ENCODE data around the gene LIMK1. TPM values are rescaled to one million over a fixed set of nuclear protein-coding genes. Genes with fewer than 3 reads are reported as not detected.
A peak's percentile ranks its signal among the peaks of the same experiment; 100 is the strongest.
"Not testable (repeated sequence)": the region's sequence is repeated elsewhere in the genome, so short reads cannot be mapped to it uniquely, and the experiment has no call there.

The LIMK1 gene
- total RNA-seq, 1 donor from 2014 or later, result 178 TPM

DNA sequence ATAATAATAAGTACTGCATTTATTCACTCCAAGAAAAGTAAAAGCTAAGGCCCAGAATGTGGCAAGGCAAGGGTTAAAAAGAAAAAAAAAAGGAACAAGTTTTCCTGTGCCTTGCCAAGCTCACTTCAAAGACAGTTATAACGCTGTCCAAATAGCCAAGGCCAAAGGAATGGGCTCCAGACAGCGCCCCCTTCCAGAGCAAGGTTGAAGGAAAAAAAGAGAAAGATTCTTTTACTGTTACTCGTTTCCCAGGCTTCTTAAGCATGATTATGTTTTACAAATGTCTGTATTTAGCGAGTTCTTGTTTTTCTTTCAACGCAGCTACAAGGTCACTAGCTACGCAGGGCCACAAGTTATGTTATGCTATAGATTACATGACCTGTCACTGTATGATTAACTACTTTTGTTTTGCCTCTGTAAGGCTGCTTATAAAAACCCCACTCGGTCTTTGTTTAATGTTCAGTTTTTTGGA, 81.4 kb downstream of the LIMK1 start:
- Mint-ChIP-seq H3K4me3 (ENCODE audit: unreplicated experiment) (no peak overlapping the region), H3K9me3 (ENCODE audit: unreplicated experiment) (no peaks in the 10 kb centered on the region), H3K4me1 (ENCODE audit: low read depth, unreplicated experiment) (no peaks in the 10 kb centered on the region), H3K27ac (ENCODE audit: unreplicated experiment) (no peak overlapping the region), H3K36me3 (ENCODE audit: unreplicated experiment) (peaks cover 5% of the 10 kb centered on the region), H3K27me3 (ENCODE audit: unreplicated experiment) (peaks cover 4% of the 10 kb centered on the region)
- TF ChIP-seq, protein P1, sequence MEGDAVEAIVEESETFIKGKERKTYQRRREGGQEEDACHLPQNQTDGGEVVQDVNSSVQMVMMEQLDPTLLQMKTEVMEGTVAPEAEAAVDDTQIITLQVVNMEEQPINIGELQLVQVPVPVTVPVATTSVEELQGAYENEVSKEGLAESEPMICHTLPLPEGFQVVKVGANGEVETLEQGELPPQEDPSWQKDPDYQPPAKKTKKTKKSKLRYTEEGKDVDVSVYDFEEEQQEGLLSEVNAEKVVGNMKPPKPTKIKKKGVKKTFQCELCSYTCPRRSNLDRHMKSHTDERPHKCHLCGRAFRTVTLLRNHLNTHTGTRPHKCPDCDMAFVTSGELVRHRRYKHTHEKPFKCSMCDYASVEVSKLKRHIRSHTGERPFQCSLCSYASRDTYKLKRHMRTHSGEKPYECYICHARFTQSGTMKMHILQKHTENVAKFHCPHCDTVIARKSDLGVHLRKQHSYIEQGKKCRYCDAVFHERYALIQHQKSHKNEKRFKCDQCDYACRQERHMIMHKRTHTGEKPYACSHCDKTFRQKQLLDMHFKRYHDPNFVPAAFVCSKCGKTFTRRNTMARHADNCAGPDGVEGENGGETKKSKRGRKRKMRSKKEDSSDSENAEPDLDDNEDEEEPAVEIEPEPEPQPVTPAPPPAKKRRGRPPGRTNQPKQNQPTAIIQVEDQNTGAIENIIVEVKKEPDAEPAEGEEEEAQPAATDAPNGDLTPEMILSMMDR (IDR thresholded peaks at IDR 0.05; ENCODE audit: partially characterized antibody, unreplicated experiment), result peak; percentile 20
- DNase-seq, result peak; percentile 22

DNA sequence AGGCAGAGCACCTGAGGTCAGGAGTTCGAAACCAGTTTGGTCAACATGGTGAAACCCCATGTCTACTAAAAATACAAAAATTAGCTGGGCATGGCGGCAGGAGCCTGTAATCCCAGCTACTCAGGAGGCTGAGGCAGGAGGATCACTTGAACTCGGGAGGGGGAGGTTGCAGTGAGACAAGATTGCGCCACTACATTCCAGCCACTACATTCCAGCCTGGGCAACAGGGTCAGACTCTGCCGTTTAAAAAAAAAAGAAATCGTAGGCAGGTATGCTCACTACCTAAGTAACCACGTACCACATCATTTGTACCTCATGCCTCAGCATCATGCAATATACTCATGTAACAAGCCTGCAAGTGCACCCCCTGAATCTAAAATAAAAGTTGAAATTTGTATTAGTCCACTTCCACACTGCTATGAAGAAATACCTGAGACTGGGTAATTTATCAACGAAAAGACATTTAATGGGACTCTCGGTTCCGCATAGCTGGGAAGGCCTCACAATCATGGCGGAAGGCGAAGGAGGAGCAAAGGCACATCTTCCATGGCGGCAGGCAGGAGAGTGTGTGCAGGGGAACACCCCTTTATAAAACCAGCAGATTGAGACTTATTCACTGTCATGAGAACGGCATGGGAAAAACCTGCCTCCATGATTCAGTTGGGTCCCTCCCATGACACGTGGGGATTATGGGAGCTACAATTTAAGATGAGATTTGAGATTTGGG, 82.4 kb downstream of the LIMK1 start:
- Mint-ChIP-seq H3K9me3 (ENCODE audit: unreplicated experiment) (no peaks in the 10 kb centered on the region), H3K36me3 (ENCODE audit: unreplicated experiment) (peaks cover 5% of the 10 kb centered on the region), H3K4me3 (ENCODE audit: unreplicated experiment) (no peak overlapping the region), H3K27me3 (ENCODE audit: unreplicated experiment) (peaks cover 4% of the 10 kb centered on the region), H3K27ac (ENCODE audit: unreplicated experiment) (no peak overlapping the region), H3K4me1 (ENCODE audit: low read depth, unreplicated experiment) (no peaks in the 10 kb centered on the region)
- TF ChIP-seq, protein P1 (IDR thresholded peaks at IDR 0.05; ENCODE audit: partially characterized antibody, unreplicated experiment), result no peak
- no peak for DNase-seq

DNA sequence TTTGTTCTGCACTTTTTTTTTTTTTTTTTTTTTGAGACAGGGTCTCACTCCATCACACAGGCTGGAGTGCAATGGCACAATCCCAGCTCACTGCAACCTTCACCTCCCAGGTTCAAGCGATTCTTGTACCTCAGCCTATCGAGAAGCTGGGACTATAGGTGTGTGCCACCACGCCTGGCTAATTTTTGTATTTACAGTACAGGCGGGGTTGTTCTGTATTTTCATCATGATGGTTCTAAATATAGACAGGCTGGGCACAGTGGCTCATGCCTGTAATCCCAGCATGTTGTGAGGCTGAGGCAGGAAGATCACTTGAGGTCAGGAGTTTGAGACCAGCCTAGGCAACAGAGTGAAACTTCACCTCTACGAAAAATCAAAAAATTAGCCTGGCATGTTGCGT, 83.7 kb downstream of the LIMK1 start:
- H3K9me3 Mint-ChIP-seq (ENCODE audit: unreplicated experiment); H3K4me3 Mint-ChIP-seq (ENCODE audit: unreplicated experiment); DNase-seq; H3K27me3 Mint-ChIP-seq (ENCODE audit: unreplicated experiment); H3K27ac Mint-ChIP-seq (ENCODE audit: unreplicated experiment); H3K36me3 Mint-ChIP-seq (ENCODE audit: unreplicated experiment); H3K4me1 Mint-ChIP-seq (ENCODE audit: low read depth, unreplicated experiment): not testable (repeated sequence)

Other genes with a start within 250 kb of the LIMK1 start
- gene METTL27, start 241.3 kb upstream of the LIMK1 start, total RNA-seq (ENCODE audit: unreplicated experiment), result 2.9 TPM
- not detected for gene TMEM270, start 222.6 kb upstream of the LIMK1 start, total RNA-seq (ENCODE audit: unreplicated experiment)
- 3.7 TPM for gene ELN, start 55.6 kb upstream of the LIMK1 start, total RNA-seq (ENCODE audit: unreplicated experiment)
- gene EIF4H, start 90.6 kb downstream of the LIMK1 start, total RNA-seq (ENCODE audit: unreplicated experiment), result 234 TPM
- 1.5 TPM for gene LAT2, start 126.2 kb downstream of the LIMK1 start, total RNA-seq (ENCODE audit: unreplicated experiment)
- 16.8 TPM for gene RFC2, start 170.6 kb downstream of the LIMK1 start, total RNA-seq (ENCODE audit: unreplicated experiment)
- gene CLIP2, start 205.6 kb downstream of the LIMK1 start, total RNA-seq (ENCODE audit: unreplicated experiment), result 96.1 TPM

Data from glutamatergic neuron (in vitro differentiated cells).